Muscle layer of colon (tissue), 2 donors: ENCODE results near the gene TBC1D22A.
"Not testable (repeated sequence)": the region's sequence is repeated elsewhere in the genome, so short reads cannot be mapped to it uniquely, and the experiment has no call there.

Experiments
- H3K27ac ChIP-seq: one replicate; pipeline ENCODE4 v1.7.0; 2013; ENCODE audit warnings: low read depth, mild to moderate bottlenecking, low read length, moderate library complexity
- H3K27me3 ChIP-seq, 2 donors: one replicate each; pipeline ENCODE4 v1.7.0; 2013; ENCODE audit warnings: low read length in 2 of 2, mild to moderate bottlenecking in 2 of 2; ENCODE audit not compliant: insufficient read depth in 2 of 2, control insufficient read depth in 1 of 2
- H3K36me3 ChIP-seq: one replicate; pipeline ENCODE4 v1.7.0; 2013; ENCODE audit warnings: mild to moderate bottlenecking, low read length; ENCODE audit not compliant: insufficient read depth
- H3K4me1 ChIP-seq: one replicate; pipeline ENCODE4 v1.7.0; 2013; ENCODE audit warnings: mild to moderate bottlenecking, low read length; ENCODE audit not compliant: insufficient read depth
- H3K4me3 ChIP-seq, 2 donors: one replicate each; pipeline ENCODE4 v1.7.0; 2013; ENCODE audit warnings: low read length in 2 of 2, low read depth in 1 of 2, mild to moderate bottlenecking in 1 of 2, moderate library complexity in 1 of 2
- H3K9ac ChIP-seq: one replicate; pipeline ENCODE4 v1.7.0; 2013; ENCODE audit warnings: low read length
- H3K9me3 ChIP-seq: one replicate; pipeline ENCODE4 v1.7.0; 2013; ENCODE audit warnings: mild to moderate bottlenecking, low read length
- donor health status: abdominal sarcoma.
- donor health status: Adenocarcinoma of cecum.

The TBC1D22A gene

DNA sequence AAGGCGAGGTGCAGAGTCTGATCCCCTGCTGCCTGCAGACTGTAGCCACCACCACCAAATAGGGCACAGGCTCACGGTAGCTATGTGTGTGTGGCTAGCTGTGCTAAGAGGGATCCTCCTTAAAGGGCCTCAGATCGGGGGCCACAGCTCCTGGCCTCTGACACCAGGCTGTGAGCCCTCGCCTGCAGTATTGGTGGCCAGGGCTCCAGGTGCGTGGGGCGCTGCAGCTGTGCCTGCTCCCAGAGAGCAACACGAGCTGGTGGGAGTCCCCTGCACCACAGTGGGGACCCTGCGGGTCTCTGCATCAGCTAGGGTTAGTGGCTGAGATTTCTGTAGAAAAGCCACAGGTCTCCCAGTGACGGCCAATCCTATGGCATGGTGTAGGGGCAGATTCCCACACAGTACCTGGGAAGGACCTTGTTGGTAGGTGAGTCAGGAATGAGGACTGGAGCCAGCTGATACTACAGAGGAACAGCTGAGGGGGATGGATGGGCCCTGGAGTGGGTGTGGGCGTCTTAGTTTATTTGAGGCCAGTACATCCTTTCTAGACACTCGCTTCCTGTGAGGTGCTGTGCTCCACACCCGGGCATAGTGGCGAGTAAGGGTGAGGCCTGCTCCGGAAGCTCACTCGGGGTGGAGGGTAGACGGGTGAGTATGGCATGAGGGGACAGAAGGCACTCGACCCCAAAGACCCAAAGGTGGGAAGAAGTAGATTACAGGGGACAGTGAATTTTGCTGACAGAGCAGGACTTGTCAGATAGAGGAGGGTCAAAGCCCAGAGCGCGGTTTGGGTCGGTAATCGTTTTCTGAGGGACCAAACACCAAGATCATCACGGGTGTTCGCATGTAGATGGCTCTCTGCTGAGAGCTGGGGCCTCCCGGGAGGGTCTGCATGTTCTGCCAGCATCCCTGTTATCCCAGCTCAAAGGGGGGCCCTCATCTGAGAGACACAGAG is 212.5 kb downstream of the TBC1D22A start:
- Histone ChIP-seq H3K27me3 (no peaks in the 10 kb centered on the region), H3K9me3 (no peaks in the 10 kb centered on the region), H3K9ac (no peak overlapping the region), H3K36me3 (peaks cover 12% of the 10 kb centered on the region), H3K4me1 (no peaks in the 10 kb centered on the region), H3K4me3 (no peak overlapping the region), H3K27ac (no peak overlapping the region)

DNA sequence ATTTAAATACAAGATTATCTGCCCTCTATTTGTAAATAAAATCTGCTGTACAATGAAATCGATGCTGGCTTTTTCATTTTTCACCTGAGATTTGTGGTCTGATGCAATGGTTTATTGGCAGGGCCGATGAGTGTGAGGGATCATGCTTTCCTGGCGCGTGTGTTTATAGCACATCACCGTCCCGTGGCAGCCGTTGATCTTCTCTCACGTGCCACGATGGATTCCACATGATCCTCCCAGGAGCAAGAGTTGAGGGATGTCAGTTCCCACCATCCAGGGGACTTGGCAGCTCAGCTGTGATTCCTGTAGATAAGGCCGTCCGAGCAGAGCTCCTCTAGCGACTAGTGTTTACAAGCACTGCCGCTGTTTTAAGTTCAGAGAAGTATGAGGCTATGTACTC is 213.7 kb downstream of the TBC1D22A start:
- no peaks in the 10 kb centered on the region for H3K4me1 ChIP-seq
- no peaks in the 10 kb centered on the region for H3K27me3 ChIP-seq
- no peaks in the 10 kb centered on the region for H3K9me3 ChIP-seq
- H3K9ac ChIP-seq: no peak overlapping the region
- no peak overlapping the region for H3K4me3 ChIP-seq
- no peak overlapping the region for H3K27ac ChIP-seq
- H3K36me3 ChIP-seq: peaks cover 12% of the 10 kb centered on the region

DNA sequence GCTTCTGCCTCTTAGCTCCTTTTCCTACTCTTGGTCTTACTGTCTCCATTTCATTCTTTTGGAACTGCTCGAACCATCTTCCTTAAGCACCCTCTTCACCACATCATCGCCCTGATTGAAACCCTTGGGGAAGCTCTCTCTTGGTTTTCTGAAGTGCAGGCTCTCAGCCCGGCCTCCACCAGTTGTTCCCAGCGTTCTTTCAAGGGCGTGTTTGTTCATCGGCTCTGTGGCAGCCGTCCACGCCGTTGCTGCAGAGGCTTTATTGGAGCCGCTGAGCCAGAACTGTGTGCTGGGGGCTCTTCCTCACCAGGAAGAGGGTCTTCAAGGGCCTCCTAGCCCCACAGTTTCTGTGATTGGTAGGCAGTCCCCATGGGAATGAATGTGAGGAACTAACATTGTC is 214.1 kb downstream of the TBC1D22A start:
- Histone ChIP-seq H3K9ac (no peak overlapping the region), H3K27me3 (no peaks in the 10 kb centered on the region), H3K9me3 (no peaks in the 10 kb centered on the region), H3K4me1 (no peaks in the 10 kb centered on the region), H3K4me3 (no peak overlapping the region), H3K36me3 (peaks cover 12% of the 10 kb centered on the region), H3K27ac (no peak overlapping the region)

DNA sequence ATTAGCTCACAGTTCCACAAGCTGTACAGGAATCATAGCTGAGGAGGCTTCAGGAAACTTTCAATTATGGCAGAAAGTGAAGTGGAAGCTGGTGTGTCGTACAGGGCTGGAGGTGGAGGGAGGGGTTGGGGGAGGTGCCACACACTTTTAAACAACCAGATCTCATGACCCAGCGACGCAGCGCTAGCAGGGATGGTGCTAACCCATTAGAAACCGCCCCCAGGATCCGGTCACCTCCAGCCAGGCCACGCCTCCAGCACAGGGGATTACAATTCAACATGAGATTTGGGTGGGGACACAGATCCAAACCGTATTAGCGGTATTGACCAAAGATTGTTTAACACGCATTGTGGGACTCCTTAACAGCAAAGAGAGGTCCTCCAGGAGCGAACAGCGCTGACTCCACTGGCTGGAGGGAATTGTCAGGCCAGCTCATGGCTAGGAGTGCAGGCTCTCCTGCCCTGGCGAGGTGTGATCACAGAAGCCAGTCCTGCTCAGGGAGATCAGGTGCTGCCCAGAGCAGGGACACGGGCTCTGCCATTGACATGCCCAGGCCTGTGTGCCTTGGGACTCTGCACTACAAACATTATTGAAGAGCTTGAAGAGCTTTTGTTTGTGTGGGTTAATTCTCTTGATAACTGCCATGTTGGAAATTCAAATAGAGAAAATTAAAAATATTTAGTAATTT is 215.3 kb downstream of the TBC1D22A start:
- Histone ChIP-seq H3K27me3 (no peaks in the 10 kb centered on the region), H3K9ac (no peak overlapping the region), H3K27ac (no peak overlapping the region), H3K36me3 (peaks cover 12% of the 10 kb centered on the region), H3K4me3 (no peak overlapping the region), H3K9me3 (no peaks in the 10 kb centered on the region), H3K4me1 (no peaks in the 10 kb centered on the region)

DNA sequence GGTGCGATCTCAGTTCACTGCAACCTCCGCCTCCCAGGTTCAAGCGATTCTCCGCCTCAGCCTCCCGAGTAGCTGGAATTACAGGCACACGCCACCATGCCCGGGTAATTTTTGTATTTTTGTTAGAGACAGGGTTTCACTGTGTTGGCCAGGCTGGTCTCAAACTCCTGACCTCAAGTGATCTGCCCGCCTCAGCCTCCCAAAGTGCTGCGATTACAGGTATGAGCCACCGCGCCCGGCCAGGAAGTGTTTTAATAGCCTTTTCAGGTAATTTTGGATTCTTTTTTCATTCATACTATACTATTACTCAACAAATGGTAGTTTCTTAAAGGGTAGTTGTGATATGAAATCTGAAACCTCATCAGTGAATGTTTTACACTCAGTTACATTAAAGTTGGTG is 216.2 kb downstream of the TBC1D22A start:
- H3K27me3 ChIP-seq: not testable (repeated sequence)
- H3K36me3 ChIP-seq: peaks cover 12% of the 10 kb centered on the region

DNA sequence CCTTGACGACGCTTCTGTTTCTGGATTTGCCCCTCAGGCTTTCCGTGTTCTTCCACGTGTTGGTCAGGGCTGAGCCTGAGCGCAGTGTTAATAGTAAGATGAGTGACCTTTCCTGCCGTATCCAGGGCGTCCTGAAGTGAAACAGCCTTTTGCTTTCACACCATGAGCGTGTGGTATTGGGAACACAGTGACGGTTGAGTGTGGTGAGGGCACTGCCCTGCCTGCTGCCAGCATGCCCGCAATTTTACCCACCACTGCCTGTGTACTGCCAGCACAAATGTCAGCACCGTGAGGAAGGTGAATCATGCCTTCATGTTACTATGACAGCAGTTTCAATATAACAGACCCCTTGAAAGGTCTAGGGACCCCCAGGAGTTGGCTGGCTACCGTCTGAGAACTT is 217.1 kb downstream of the TBC1D22A start:
- H3K9me3 ChIP-seq: no peaks in the 10 kb centered on the region
- H3K4me3 ChIP-seq: no peak overlapping the region
- H3K9ac ChIP-seq: no peak overlapping the region
- no peaks in the 10 kb centered on the region for H3K27me3 ChIP-seq
- no peaks in the 10 kb centered on the region for H3K4me1 ChIP-seq
- peaks cover 8% of the 10 kb centered on the region for H3K36me3 ChIP-seq
- H3K27ac ChIP-seq: no peak overlapping the region

More for the DNA sequence above, 216.2 kb downstream of the TBC1D22A start:
- H3K9me3 ChIP-seq, H3K4me1 ChIP-seq, H3K27ac ChIP-seq, H3K9ac ChIP-seq, H3K4me3 ChIP-seq: not testable (repeated sequence)

DNA sequence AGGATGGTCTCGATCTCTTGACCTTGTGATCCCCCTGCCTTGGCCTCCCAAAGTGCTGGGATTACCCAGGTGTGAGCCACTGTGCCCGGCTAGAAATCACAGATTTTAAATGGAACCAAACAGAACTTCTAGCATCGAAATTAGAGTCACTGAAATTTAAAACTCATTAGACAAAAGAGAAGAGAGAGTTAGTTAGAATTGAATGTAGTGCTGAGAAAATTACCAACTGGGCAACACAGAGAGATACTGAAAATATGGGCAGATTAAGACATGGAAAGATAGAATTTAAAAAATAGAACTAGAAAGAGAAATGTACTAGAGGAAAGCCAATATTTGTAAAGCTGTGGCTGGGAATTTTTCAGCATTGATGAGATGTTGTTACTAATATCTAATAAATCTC is 217.9 kb downstream of the TBC1D22A start:
- Histone ChIP-seq H3K9me3 (no peaks in the 10 kb centered on the region), H3K4me3 (no peak overlapping the region), H3K27ac (no peak overlapping the region), H3K4me1 (no peaks in the 10 kb centered on the region), H3K36me3 (no peaks in the 10 kb centered on the region), H3K27me3 (no peaks in the 10 kb centered on the region), H3K9ac (no peak overlapping the region)

DNA sequence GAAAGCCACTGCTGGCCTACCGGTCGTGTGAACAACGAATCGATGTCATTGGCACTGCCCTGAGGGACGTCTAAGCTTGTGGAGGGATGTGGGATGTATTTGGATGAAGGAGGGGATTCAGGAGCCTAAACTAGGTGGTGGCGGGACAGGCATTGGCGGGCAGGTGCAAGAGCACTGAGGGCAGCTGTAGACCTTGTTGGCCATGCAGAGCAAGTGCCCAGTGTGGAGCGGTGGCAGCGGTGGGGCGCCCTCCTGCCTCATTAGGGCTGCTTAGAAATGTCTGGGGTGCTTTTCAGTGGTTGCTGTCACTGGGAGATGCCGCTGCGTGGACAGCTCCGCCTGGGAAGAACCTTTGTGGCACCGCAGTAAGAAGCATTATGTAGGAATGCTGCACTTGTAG is 220.2 kb downstream of the TBC1D22A start:
- no peaks in the 10 kb centered on the region for H3K36me3 ChIP-seq
- H3K4me1 ChIP-seq: no peaks in the 10 kb centered on the region
- H3K9me3 ChIP-seq: no peaks in the 10 kb centered on the region
- H3K27ac ChIP-seq: no peak overlapping the region
- no peak overlapping the region for H3K4me3 ChIP-seq
- no peak overlapping the region for H3K9ac ChIP-seq
- H3K27me3 ChIP-seq: no peaks in the 10 kb centered on the region

DNA sequence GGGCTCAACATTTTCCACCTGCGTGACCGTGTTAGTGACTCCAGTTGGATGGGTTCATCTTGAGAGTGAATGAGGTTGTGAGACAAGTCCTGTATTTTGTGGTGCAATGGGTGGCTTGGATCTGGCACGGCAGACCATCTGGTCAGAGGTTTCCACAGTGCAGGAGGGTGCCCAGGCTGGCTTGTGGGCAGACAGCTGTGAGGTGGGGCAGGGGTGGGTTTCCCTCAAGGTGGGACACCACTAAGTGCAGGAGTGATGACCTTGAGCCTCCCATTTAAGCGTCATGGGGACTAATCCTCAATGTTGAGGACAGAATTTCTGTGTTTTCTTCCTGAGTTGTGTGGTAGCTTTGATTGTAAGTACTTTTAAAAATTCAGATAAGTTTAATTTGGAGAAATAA is 220.6 kb downstream of the TBC1D22A start:
- no peaks in the 10 kb centered on the region for H3K4me1 ChIP-seq
- no peak overlapping the region for H3K27ac ChIP-seq
- no peaks in the 10 kb centered on the region for H3K9me3 ChIP-seq
- H3K9ac ChIP-seq: no peak overlapping the region
- no peak overlapping the region for H3K4me3 ChIP-seq
- no peaks in the 10 kb centered on the region for H3K36me3 ChIP-seq
- no peaks in the 10 kb centered on the region for H3K27me3 ChIP-seq

DNA sequence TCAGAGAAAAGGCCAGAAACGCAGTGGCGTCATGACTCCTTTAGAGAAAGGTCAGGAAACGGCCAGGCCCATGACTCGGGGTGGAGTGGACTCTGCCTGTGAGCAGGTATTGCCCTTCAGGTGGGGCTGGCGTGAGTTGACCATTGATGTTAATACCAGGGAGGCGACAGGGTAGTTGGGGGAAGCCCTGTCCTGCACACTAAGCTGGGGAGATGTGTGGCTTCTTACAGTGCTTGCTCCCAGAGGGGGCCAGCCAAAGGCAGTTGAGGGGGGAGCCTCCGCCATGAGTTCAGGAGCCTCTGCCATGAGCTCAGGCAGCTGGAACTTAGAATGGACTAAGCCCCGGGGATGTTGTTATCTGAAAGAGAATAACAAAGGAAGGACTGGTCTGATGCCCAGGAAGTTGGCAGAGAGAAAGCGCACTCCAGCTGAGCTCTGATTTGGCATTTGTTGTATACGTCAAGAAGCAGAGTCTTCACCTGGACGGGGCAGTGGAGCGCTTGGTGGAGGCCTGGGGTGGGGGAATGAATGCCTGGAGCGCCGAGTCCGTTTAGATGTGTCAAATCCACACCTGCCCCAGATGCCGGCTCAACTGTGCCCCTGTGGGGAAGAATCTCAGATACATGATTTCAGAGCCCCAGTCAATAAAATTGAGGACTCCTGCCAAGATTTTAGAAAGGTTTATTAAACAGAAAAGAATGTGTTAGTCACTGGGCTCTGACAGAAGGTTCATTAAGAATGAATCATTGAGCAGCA is 222.5 kb downstream of the TBC1D22A start:
- no peak overlapping the region for H3K27ac ChIP-seq

DNA sequence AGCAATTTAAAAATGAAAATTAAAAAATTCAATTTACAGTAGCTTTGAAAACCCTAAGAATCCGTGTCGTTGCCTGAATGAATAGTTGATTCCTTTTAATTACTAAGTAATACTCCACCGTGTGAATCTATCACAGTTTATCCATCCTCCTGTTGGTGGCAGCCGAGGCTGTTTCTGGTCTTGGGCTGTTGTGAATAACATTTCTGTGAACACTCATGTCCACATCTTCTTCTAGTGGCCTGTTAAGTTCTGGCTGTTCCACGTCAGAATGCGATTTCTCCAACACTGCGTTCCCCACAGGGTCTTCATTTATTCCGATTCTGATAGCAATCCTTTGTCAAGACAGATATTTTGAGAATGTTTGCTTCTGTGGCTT is 223.0 kb downstream of the TBC1D22A start:
- no peaks in the 10 kb centered on the region for H3K36me3 ChIP-seq
- no peak overlapping the region for H3K4me3 ChIP-seq
- no peak overlapping the region for H3K9ac ChIP-seq
- H3K9me3 ChIP-seq: no peaks in the 10 kb centered on the region
- H3K27ac ChIP-seq: no peak overlapping the region
- no peaks in the 10 kb centered on the region for H3K27me3 ChIP-seq
- H3K4me1 ChIP-seq: no peaks in the 10 kb centered on the region

More for the DNA sequence above, 222.5 kb downstream of the TBC1D22A start:
- H3K4me3 ChIP-seq: no peak overlapping the region
- H3K4me1 ChIP-seq: no peaks in the 10 kb centered on the region
- H3K36me3 ChIP-seq: no peaks in the 10 kb centered on the region
- H3K9ac ChIP-seq: no peak overlapping the region
- no peaks in the 10 kb centered on the region for H3K9me3 ChIP-seq
- no peaks in the 10 kb centered on the region for H3K27me3 ChIP-seq
